ENCODE results near the gene CHST8.
"Not testable (repeated sequence)": the region's sequence is repeated elsewhere in the genome, so short reads cannot be mapped to it uniquely, and the experiment has no call there.

CHST8 gene

GRCh38 chr19:33818411-33818810 lies 196.7 kb downstream of the CHST8 start:
- no peak for DNase-seq

- not testable (repeated sequence) for DNase-seq
Measured at GRCh38 chr19:33819078-33819477, 197.3 kb downstream of the CHST8 start.

GRCh38 chr19:33819506-33819879 lies 197.7 kb downstream of the CHST8 start:
- DNase-seq: no peak

- DNase-seq: peak; percentile 64
Measured at GRCh38 chr19:33819880-33820781, 198.4 kb downstream of the CHST8 start.

GRCh38 chr19:33821871-33822270 lies 200.1 kb downstream of the CHST8 start:
- DNase-seq: no peak

Data from CD4-positive, alpha-beta T cell treated with Interleukin-21 for 1 hour (primary cell).